Measurements from ENCODE around the gene C3AR1.

DNA sequence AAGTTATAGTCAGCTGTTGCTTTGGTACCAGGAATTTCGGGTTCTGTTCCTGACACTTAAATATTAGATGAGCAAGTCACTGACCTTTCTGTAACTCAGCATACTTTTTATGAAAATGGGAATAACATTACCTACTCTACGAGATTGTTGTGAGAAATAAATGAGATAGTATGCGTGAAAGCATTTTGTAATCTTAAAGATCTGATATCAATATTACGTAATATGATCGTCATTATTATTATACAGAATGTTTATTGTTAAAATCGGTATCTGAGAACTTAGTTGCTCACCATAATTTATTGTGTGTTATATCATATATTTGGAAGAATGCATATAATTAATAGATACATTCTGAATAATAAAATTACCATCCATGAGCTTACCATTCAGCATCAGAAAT, 9.8 kb upstream of the C3AR1 start:
- TF ChIP-seq CTCF (IDR thresholded peaks at IDR 0.05) (no peak), POLR2A (IDR thresholded peaks at IDR 0.05) (no peak)
